Endothelial cell (in vitro differentiated cells): ENCODE measurements around the gene PEX7. TPM values are rescaled to one million over a fixed set of nuclear protein-coding genes. Genes with fewer than 3 reads are reported as not detected.
"Not testable (repeated sequence)": the region's sequence is repeated elsewhere in the genome, so short reads cannot be mapped to it uniquely, and the experiment has no call there.

ENCODE experiments used
- DNase-seq: peaks from one replicate; pipeline ENCODE4 v3.0.0; 2021; ENCODE audit warnings: low spot score
- H3K27ac Mint-ChIP-seq: one replicate; pipeline ENCODE4 v1.8.0; 2021; ENCODE audit warnings: mixed read lengths, inconsistent platforms; ENCODE audit not compliant: unreplicated experiment
- H3K27me3 Mint-ChIP-seq: one replicate; pipeline ENCODE4 v1.8.0; 2021; ENCODE audit warnings: mild to moderate bottlenecking, moderate library complexity, mixed read lengths, inconsistent platforms; ENCODE audit not compliant: unreplicated experiment
- H3K36me3 Mint-ChIP-seq: one replicate; pipeline ENCODE4 v1.8.0; 2021; ENCODE audit warnings: mild to moderate bottlenecking, low read depth, mixed read lengths, inconsistent platforms; ENCODE audit not compliant: unreplicated experiment
- H3K4me1 Mint-ChIP-seq: one replicate; pipeline ENCODE4 v1.8.0; 2021; ENCODE audit warnings: mild to moderate bottlenecking, mixed read lengths, inconsistent platforms; ENCODE audit not compliant: unreplicated experiment
- H3K4me3 Mint-ChIP-seq: one replicate; pipeline ENCODE4 v1.8.0; 2021; ENCODE audit warnings: mild to moderate bottlenecking, mixed read lengths, inconsistent platforms; ENCODE audit not compliant: unreplicated experiment
- H3K9me3 Mint-ChIP-seq: one replicate; pipeline ENCODE4 v1.8.0; 2021; ENCODE audit warnings: mixed read lengths, inconsistent platforms; ENCODE audit not compliant: unreplicated experiment
- total RNA-seq: library from RNA; stranded (reverse); fragmentation: NEBNext Ultra II Directional; extraction: Animal tissue kit (Norgen Biotek cat#: 25700); gene quantifications from one replicate; pipeline ENCODE4 v1.2.1, GENCODE V29; 2021; ENCODE audit not compliant: unreplicated experiment
- TF ChIP-seq, protein P1 (sequence below): fragments of 200-600 bp; sonication (generic); IDR thresholded peaks from one replicate; pipeline ENCODE4 v1.5.0; 2021; ENCODE audit warnings: antibody characterized with exemption; ENCODE audit not compliant: unreplicated experiment

The PEX7 gene
- total RNA-seq, 1 donor from 2014 or later = 3.7 TPM

DNA sequence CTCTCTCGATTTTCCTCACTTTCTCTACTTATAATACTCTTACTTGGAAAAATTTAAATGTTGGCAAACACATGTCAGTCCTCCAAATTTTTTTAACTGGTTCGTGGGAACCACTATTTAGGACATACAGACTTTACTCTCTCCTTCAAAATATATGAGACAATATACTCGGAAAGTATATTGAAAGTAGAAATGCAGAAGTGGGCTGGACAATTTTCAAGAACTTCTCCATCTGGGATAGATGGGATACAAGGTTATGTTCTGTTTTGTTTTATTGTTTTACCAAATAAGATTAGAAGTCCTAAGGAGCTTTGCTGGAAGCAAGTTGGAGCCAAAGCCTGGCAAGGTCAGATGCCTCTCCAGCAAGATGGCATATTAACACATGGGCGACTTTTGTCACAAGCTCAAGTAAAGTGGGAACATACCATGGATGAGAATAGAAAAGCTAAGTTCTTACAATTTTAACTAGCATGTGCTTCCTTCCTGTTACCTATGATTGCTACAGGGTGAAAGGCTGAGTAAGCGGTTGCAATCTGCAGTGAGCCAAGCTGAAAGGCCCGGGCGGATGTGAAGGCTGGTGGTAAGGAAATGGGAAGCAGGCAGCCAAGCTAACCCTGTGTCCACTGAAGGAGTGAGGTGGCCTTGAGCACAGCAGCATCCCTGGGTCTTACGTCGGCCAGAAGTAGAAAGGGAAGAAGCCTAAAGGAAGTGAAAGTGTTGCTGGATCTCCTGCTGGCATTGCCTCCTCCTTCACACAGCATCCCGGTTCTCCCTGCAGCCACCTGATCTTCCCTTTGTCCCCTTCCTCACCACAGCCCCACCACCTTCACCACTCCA lies 37.3 kb upstream of the PEX7 start:
- H3K27me3 Mint-ChIP-seq = no peaks in the 10 kb centered on the region

DNA sequence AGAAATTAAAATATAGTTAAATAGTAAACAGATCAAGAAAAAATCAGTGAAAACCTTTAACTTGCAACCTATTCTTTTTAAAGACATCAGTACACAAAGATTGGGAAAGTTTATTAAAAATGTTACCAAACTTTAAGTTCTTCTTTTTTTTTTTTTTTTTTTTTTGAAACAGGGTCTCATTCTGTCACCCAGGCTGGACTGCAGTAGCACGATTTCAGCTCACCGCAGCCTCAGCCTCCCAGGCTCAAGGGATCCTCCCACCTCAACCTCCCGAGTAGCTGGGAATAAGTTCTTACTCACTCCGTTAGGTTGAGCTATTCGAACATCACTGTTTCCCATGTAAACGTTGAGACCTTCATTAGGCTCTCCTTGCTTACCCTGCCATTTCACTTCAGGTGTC lies 35.7 kb upstream of the PEX7 start:
- no peak for DNase-seq
- Mint-ChIP-seq H3K27me3 (peaks cover 5% of the 10 kb centered on the region), H3K36me3 (peaks cover 3% of the 10 kb centered on the region), H3K9me3 (no peaks in the 10 kb centered on the region), H3K4me3 (no peak overlapping the region), H3K4me1 (peaks cover 21% of the 10 kb centered on the region), H3K27ac (no peak overlapping the region)
- TF ChIP-seq, protein P1, sequence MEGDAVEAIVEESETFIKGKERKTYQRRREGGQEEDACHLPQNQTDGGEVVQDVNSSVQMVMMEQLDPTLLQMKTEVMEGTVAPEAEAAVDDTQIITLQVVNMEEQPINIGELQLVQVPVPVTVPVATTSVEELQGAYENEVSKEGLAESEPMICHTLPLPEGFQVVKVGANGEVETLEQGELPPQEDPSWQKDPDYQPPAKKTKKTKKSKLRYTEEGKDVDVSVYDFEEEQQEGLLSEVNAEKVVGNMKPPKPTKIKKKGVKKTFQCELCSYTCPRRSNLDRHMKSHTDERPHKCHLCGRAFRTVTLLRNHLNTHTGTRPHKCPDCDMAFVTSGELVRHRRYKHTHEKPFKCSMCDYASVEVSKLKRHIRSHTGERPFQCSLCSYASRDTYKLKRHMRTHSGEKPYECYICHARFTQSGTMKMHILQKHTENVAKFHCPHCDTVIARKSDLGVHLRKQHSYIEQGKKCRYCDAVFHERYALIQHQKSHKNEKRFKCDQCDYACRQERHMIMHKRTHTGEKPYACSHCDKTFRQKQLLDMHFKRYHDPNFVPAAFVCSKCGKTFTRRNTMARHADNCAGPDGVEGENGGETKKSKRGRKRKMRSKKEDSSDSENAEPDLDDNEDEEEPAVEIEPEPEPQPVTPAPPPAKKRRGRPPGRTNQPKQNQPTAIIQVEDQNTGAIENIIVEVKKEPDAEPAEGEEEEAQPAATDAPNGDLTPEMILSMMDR = no peak

More for the DNA sequence above, 37.3 kb upstream of the PEX7 start:
- no peaks in the 10 kb centered on the region for H3K9me3 Mint-ChIP-seq
- no peak overlapping the region for H3K4me3 Mint-ChIP-seq
- H3K4me1 Mint-ChIP-seq = peaks cover 17% of the 10 kb centered on the region
- H3K27ac Mint-ChIP-seq = no peak overlapping the region
- TF ChIP-seq, protein P1 = no peak
- no peaks in the 10 kb centered on the region for H3K36me3 Mint-ChIP-seq
- DNase-seq = no peak

DNA sequence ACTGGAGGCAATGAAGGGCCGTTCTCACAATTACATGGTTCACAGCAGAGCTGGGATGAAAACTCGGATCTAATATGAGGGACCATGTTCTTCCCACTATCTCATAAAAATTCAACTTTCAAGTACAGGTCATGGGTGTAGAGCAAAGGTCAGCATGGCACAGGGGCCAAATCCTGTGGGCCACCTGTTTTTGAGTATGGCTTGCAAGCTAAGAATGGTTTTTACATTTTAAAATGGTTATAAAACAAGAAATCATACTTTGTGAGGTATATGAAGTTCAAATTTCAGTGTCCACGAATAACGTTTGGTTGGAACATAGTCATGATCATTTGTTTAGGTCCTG lies 34.7 kb upstream of the PEX7 start:
- Mint-ChIP-seq H3K4me3 (no peak overlapping the region), H3K27ac (no peak overlapping the region), H3K9me3 (no peaks in the 10 kb centered on the region), H3K36me3 (peaks cover 3% of the 10 kb centered on the region), H3K4me1 (peaks cover 21% of the 10 kb centered on the region), H3K27me3 (peaks cover 5% of the 10 kb centered on the region)
- DNase-seq = no peak
- TF ChIP-seq, protein P1 = no peak

DNA sequence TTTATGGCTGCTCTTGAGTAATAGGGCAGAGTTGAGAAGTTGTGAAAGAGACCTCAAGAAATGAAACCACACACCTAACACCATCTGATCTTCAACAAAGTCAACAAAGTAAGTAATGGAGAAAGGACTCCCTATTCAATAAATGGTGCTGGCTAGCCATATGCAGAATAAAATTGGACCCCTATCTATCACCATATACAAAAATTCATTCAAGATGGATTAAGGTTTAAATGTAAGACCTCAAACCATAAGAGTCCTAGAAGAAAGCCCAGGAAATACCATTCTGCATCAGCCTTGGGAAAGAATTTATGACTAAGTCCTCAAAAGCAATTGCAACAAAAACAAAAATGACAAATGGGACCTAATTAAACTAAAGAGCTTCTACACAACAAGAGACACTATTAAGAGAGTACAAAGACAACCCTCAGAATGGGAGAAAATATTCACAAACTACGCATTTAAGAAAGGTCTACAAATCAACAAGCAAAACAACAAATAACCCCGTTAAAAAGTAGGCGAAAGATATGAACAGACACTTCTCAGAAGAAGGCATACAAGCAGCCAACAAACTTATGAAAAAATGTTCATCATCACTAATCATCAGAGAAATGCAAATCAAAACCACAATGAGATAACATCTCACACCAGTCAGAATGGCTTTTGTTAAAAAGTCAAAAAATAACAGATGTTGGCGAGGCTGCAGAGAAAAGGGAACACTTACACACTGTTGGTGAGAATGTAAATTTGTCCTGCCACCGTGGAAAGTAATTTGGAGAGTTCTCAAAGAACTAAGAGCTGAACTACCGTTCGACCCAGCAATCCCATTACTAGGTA lies 34.1 kb upstream of the PEX7 start:
- DNase-seq = no peak
- TF ChIP-seq, protein P1 = no peak
- H3K36me3 Mint-ChIP-seq = peaks cover 3% of the 10 kb centered on the region
- peaks cover 21% of the 10 kb centered on the region for H3K4me1 Mint-ChIP-seq
- H3K27ac Mint-ChIP-seq = no peak overlapping the region
- no peak overlapping the region for H3K4me3 Mint-ChIP-seq
- no peaks in the 10 kb centered on the region for H3K9me3 Mint-ChIP-seq
- H3K27me3 Mint-ChIP-seq = peaks cover 6% of the 10 kb centered on the region

DNA sequence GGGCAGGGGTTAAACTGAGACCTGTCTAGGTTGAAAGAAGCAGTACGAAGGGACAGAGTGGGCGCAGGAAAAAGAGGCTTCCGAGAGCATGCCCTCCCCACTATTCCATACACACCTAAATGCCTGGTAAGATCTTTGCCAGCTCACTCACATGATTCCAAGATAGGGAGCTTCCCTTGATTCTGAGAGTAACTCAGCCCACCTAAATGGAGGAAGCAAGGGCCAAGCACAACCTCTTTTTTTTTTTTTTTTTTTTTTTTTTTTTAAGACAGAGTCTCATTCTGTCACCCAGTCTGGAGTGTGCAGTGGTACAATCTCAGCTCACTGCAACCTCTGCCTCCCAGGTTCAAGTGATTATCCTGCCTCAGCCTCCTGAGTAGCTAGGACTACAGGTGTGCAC lies 33.0 kb upstream of the PEX7 start:
- H3K36me3 Mint-ChIP-seq, H3K4me3 Mint-ChIP-seq, DNase-seq, H3K9me3 Mint-ChIP-seq, H3K27ac Mint-ChIP-seq, H3K27me3 Mint-ChIP-seq: not testable (repeated sequence)
- peaks cover 13% of the 10 kb centered on the region for H3K4me1 Mint-ChIP-seq
